AML-193 (cell line): ENCODE data around the gene DOCK4.
"Not testable (repeated sequence)": the region's sequence is repeated elsewhere in the genome, so short reads cannot be mapped to it uniquely, and the experiment has no call there.

Experiments
- DNase-seq, 2 experiments: peaks; one replicate each; lab custom pipeline; 2025; lab: John Stamatoyannopoulos, UW

Gene DOCK4, protein sequence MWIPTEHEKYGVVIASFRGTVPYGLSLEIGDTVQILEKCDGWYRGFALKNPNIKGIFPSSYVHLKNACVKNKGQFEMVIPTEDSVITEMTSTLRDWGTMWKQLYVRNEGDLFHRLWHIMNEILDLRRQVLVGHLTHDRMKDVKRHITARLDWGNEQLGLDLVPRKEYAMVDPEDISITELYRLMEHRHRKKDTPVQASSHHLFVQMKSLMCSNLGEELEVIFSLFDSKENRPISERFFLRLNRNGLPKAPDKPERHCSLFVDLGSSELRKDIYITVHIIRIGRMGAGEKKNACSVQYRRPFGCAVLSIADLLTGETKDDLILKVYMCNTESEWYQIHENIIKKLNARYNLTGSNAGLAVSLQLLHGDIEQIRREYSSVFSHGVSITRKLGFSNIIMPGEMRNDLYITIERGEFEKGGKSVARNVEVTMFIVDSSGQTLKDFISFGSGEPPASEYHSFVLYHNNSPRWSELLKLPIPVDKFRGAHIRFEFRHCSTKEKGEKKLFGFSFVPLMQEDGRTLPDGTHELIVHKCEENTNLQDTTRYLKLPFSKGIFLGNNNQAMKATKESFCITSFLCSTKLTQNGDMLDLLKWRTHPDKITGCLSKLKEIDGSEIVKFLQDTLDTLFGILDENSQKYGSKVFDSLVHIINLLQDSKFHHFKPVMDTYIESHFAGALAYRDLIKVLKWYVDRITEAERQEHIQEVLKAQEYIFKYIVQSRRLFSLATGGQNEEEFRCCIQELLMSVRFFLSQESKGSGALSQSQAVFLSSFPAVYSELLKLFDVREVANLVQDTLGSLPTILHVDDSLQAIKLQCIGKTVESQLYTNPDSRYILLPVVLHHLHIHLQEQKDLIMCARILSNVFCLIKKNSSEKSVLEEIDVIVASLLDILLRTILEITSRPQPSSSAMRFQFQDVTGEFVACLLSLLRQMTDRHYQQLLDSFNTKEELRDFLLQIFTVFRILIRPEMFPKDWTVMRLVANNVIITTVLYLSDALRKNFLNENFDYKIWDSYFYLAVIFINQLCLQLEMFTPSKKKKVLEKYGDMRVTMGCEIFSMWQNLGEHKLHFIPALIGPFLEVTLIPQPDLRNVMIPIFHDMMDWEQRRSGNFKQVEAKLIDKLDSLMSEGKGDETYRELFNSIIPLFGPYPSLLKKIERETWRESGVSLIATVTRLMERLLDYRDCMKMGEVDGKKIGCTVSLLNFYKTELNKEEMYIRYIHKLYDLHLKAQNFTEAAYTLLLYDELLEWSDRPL (N-terminal part only)

DNA sequence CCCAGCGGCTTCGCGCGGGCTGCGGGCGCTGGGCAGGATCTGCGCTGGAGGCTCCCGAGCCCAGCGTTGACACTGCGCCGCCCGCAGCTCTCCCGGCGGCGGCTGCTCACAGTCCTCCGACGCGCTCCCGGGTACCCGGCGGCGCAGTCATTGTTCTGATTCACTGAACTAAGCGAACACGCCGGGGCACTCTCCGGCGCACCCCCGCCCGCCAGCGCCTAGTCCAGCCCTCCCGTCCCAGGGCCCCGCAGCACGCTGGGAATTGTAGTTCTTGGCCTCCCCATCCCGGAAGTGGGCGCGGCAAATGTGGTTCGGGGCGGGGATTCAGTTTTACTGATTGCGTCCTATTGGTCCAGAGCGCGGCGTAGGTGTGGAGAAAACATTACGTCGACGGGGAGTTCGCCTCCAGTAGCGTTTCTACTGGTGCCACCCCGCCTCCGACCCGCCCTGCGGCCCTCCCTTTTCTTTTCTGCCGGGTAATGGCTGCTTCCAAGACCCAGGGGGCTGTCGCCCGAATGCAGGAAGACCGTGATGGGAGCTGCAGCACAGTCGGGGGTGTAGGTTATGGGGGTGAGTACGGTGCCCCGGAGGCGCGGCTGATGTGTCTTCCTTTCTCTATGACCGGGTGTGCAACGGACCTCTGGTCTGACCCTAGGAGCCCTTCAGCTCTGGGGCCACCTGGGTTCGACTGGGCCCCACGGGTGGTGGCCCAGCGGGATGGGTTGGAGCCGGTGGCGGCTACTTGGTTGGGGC is at the start of gene DOCK4, which contains the start of gene ZNF277:
Gene DOCK4 (minus strand): TSS at position 162 of the 753 bp plus-strand sequence. CDS start 261 bp downstream, outside the sequence.
Gene ZNF277 (plus strand): TSS at position 458 of the 753 bp plus-strand sequence. CDS start 22 bp downstream, at position 480.
- peak; percentile 94 to 95 for DNase-seq

DNA sequence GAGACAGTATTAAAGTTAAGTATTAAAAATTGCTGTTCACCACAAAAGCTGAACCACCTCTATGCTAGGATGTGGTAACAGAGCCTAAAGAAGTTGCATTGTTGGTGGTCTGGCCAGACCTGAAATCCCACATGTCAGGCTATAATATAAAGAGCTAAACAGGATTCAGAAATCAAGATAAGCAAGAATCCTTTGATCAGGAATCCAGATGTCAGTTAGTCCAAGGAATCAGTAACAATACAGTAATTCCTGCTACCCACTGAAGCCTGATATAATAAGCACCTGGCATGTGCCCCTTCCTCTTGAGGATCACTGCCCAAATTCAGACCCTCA is 49.2 kb upstream of the DOCK4 start:
- no peak for DNase-seq

DNA sequence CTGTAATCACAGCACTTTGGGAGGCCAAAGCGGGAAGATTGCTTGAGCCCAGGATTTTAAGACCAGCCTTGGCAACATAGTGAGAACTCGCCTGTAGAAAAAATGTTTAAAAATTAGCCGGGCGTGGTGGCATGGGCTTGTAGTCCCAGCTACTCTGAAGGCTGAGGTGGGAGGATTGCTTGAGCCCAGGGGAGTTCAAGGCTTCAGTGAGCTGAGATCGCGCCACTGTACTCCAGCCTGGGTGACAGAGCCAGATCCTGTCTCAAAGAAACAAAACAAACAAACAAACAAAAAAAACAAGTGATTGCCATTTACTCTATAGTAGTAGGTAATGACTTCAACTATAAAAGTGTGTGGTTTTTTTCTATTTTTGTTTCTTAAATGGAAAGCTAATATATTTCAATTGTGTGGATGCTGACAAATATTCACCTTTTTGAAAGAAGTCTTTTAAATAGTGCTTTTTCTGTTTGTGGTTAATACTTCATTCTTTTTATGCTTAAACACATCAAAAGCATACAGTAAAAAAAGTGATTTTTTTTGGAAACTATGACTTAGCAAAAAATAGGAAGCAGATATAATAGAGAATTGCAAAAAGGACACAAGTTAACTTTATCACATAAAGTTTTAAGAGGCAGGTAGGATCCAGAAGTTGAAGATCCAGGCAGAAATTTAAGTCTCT is 48.6 kb upstream of the DOCK4 start:
- DNase-seq: no peak

DNA sequence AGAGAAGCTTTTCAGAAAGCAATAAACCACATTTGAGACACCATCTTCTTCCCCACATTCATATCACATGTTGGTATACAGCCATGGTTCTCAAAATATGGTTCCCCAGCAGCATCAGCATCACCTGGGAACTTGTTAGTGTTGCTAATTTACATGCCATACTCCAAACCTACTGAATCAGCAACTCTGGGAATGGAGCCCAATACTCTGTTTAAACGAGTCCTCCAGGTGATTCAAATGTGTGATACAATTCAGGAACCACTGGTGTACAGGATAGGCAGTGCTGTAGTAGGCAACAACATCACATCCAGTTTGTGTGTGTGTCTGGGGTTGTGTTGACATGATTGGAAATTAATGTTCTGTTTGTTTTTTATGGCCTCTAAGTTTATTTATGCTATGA is 48.0 kb upstream of the DOCK4 start:
- no peak for DNase-seq

DNA sequence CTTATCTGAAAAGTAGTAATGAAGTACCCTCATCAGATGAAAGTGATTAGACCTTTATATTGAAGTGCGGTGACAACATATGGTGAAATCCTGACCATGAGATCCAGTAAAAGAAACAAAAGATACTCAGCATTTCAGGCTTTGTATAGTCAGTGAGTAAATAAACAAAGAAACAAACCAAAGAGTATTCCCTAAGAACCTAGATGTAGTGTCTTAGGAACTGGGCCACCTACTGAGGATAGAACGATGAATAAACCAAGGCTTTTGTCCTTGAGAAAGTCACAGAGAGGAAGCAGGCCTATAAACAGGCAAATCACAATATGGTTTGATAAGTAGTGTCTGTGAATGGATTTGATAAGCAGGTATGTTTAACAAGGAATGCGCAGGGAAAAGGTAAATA is 46.5 kb upstream of the DOCK4 start:
- no peak for DNase-seq

DNA sequence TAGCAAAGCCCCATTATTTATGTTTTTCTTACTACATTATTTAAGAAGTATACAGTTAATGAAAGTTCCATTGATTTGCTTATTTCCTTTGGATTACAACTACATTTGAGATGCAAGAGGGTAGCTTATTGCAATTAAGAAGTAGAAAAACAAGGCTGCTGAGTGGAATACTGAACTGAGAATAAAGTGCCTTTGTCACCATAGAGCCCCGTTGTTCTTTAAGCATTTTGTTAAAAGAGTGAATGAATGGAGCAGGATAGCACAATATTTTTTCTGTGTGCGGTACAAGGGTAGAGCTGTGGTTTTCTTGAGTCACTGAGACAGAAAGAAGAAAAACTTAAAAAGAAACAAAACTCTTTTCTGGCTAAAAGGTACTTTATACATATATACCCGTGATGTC is 45.9 kb upstream of the DOCK4 start:
- DNase-seq: no peak

DNA sequence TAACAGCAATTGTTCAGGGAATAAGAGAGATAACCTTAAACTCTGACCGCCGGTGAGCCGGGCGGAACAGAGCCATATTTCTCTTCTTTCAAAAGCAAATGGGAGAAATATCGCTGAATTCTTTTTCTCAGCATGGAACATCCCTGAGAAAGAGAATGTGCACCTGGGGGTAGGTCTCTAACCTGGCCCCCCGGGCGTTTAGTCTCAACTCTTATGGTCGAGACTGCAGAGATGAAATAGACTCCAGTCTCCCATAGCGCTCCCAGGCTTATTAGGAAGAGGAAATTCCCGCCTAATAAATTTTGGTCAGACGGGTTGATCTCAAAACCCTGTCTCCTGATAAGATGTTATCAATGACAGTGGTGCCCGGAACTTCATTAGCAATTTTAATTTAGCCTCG is 43.8 kb upstream of the DOCK4 start:
- not testable (repeated sequence) for DNase-seq

DNA sequence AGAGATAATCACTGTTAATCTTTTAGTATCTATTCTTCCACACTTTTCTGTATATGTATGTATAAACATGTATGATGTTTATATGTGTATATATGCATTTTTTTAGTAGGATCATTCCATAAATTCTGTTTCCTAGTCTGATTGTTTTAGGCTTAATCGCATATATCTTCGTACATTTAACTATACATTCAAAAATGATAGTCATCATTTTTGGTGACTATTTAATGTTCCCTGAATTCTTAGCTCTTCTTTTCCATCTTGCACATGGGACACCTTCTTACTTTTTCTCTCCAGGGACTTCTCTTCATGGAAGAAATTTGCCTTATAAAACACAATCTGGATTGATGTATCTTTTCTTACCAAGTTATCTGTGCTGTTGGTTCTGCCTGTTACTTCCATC is 42.4 kb upstream of the DOCK4 start:
- no peak for DNase-seq

DNA sequence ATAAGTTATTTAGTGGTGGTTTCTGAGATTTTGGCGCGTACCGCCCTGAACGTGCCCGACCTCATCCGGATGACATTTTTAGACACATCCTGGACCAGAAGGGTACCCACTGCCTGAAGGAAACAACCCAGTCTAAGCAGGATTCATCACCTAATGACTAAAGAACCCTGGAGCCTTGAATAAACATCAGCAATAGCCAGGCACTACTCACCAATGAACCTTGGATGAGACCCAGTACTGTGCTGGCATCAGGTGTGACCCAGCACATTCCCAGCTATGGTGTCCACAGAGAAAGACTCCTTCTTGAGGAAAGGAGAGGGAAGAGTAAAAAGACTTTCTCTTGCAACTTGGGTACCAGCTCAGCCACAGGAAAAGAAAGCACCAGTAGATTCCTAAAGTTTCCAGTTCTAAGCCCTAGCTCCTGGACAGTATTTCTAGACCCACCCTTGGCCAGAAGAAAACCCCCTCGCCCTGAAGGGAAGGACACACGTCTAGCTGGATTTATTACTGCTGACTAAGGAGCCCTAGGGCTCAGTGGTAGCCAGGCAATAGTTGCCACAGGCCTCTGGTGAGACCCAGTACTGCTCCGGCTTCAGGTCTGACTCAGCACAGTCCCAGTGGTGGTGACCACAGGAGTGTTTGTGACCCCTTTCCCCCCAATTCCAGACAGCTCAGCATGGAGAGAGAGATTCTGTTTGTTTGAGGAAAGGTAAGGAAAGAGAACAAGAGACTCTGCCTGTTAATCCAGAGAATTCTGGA is 32.8 kb upstream of the DOCK4 start:
- no peak for DNase-seq

DNA sequence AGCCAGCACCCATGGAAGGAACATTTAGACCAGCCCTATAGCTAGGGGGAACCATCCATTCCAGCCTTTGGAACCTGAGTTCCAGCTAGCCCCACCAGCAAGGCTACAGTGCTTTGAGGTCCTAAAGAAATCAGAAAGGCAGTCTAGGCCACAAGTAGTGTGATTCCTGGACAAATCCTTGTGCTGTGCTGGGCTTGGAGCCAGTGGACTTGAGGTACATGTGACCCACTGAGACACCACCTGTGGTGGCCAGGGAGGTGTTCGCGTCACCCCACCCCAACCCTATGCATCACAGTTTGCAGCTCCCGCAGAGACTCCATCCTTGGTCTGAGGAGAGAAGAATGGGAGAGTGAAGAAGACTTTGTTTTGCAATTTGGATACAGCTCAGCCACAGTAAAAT is 32.1 kb upstream of the DOCK4 start:
- DNase-seq: no peak

DNA sequence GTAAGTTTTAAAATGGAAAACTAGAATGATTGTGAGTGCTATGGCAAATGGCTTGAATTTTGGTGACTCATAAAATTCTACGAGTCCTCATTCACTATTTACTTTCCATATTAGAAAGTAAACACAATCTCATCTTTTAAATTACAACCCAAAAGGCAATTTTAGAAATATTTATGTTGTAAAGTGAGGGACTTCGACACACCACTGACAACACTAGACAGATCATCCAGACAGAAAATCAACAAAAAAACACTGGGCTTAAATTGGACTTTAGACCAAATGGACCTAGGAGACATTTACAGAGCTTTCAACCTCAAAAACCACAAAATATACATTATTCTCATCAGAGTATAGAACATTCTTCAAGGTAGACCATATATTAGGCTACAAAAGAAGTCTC is 30.4 kb upstream of the DOCK4 start:
- DNase-seq: no peak

DNA sequence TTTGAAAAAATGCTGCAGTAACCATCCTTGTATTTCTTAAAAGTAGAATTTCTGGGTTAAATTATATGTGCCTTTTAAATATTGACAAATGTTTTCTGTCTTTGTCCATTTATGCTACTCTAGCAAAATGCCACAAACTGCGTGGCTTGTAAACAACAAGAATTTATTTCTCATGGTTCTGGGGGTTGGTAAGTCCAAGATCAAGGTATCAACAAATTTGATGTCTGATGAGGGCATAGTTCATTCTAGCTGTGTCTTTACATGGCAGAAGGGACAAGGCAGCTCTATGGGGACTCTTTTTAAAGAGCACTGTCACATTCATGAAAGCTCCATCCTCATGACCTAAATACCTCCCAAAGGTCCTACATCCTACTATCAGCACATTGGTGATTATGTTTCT is 27.9 kb upstream of the DOCK4 start:
- no peak for DNase-seq

DNA sequence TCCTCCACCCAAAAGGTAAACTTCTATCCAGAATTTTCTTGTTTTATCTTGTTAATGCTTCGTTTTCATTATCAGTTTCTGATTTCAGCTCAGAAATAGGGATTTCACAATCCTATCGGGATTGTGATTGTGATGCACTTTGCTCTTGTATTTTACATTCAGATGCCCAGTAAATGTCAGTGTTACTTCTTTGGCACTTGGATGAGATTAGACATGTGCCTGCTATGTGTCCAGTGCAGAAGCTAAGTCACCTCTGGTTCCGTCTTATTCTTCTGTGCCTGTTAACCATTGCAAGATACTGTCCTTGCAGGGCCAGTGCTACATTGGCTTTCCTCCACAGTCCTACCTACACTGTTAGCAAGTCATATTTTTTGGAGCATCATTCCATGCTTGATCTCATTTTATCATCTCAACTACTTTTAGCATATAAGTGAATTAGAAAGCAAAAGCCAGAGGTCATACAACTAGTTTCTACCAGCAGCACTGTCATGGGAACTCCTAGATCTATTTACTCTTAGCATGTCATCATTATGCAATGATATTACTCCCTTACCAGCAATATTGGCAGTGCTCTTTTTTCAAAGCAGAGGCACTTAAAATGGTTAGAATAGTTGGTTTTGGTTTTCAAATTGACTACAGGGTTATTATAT is 27.0 kb upstream of the DOCK4 start:
- no peak for DNase-seq

DNA sequence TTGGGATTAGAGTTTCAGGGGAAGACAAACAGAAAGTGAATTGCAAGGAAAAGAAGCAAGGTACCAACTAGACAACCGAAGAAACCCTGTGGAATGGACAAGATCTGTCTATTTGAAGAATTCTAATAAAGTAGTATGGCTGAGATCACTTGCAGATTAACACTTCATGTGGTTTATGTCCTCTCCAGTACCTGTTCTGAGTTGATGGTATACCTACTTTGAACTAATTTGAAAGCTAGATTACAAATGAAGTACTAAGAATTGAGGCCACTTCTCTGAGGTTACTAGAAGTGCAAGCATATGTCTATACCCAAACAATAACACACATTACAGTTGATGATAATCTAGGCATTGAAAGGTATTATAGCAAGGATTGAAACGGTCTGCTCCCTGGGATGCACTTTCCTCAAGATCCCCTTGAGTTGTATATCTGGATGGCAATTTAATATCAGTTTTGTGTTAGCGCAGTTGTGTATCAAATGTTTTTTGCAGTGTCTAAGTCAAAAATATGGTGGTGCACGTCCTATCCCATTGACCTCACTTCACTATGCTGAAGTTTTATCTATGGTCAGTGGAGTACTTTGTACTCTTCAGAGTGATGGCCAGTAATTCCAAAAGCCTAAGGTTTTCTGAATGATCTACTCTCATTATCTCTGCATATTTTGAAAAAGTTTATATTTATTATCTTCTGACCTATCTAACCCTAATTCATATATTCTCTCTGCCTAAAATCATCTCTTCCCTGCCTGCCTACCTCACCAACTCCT is 26.2 kb upstream of the DOCK4 start:
- DNase-seq: no peak

DNA sequence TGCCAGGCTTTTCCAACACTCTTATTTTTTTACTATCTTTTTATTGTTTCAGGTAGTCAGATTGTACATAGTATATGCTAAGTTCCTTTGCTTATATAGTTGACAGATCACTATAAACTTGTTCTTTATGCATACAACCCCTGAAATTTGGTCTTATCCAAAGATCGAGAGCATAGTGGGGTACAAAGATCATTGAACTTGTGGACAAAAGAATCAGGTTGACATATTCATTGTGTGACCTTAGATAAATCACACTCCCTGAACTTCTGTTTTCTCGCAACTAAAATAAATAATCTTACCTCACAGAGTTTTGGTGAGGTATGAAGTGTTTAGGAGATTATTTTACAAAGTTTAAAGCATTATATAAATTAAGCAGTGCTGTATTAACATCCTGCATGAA is 22.4 kb upstream of the DOCK4 start:
- no peak for DNase-seq

DNA sequence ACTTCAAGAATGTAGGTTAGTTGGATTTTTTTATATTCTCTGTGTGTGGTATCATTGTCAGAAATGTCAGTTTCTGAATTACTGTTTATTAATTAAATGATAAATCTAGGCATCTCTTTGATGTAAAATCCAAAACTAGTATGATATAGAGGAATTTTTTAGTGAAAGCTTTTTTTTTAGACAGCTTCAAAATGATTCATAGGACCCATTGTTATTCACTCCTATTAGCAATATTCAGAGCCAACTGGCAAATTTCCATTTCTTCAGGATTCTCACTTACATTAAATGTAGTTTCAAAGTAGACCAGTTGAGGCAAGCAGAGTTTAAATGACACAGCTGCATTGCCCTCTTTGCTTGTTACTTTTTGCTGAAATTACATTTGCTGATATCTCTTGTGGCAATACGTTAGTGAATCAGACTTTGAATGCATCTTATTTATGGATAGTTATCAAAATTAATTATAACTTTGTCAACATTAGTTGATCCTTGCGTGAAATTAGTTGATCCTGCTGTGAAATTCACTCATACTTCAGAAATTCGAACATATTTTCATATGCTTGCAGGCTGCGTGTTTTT is 20.6 kb upstream of the DOCK4 start:
- DNase-seq: no peak

DNA sequence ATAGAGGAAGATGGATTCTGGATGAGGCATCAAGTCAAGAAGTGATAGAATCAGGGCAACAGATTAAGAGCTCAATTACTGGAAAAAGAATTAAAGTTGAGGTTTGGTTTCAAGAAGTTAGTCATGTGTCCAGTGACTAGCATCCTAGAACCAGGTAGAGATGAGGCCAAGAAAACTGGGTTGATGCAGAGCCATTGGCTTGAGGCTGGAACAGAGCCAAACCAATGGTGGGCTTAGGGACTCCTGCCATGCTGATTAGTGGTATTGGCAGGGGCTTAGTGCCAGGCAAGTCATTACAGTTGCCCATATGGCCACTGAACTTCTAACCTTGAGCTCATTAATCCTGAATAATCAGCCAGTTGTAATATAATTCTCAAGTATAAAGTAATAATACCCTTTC is 18.8 kb upstream of the DOCK4 start:
- no peak for DNase-seq

DNA sequence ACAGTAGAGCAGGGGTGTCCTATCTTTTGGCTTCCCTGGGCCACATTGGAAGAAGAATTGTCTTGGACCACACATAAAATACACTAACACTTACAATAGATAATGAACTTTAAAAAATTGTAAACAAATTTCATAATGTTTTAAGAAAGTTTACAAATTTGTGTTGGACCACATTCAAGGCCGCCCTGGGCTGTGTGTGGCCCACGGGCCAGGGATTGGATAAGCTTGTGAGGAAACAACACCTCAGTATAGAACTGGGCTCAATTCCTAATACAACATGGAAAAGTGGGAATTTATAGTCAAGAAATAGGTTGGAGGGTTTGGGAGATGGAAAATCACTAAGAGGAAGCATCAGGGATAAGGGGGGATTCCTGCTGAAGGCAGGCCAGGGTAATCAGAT is 18.0 kb upstream of the DOCK4 start:
- no peak for DNase-seq

DNA sequence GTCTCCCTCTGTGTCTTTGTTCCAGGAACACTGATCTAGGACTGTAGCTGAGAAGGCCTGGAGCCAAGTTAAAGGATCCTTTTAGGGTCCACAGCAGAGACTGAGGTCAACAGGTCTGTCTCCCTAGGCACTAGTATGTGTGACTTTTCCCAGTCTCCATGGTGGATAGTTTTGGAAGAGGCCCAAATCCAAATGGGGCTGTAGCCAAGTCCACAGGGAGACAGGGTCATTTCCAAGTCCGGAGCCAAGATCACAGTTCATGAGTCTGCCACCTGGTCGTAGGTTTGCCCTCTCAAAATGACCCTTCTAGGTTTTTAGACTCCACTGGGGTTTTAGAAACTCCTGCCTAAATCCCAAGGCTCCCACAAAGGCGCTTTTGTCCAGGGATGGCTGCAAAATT is 17.1 kb upstream of the DOCK4 start:
- DNase-seq: no peak
